K562 (cell line): Measurements from ENCODE around the gene SNX30. TPM values are rescaled to one million over a fixed set of nuclear protein-coding genes. Genes with fewer than 3 reads are reported as not detected.
A peak's percentile ranks its signal among the peaks of the same experiment; 100 is the strongest.

ENCODE experiments used
- BMI1 ChIP-seq: fragments of 150-350 bp; IDR thresholded peaks from 2 replicates; pipeline ENCODE4 v1.6.1; 2014; ENCODE audit warnings: low read length
- BRD4 ChIP-seq: fragments of 200-600 bp; sonication (generic); IDR thresholded peaks from 2 replicates; pipeline ENCODE4 v1.6.1; 2017; ENCODE audit warnings: inconsistent platforms
- BRD9 ChIP-seq: fragments of 450-650 bp; IDR thresholded peaks from 2 replicates; pipeline ENCODE4 v1.6.1; 2018; ENCODE audit warnings: low read depth; ENCODE audit not compliant: partially characterized antibody
- CREB3L1 ChIP-seq: fragments of 450-650 bp; IDR thresholded peaks from 2 replicates; pipeline ENCODE4 v1.6.1; 2014; ENCODE audit warnings: low read depth, mild to moderate bottlenecking, moderate library complexity, borderline replicate concordance
- DIDO1 ChIP-seq: fragments of 450-650 bp; IDR thresholded peaks from 2 replicates; pipeline ENCODE4 v1.6.1; 2016; ENCODE audit warnings: low read depth, missing biosample characterization, missing genetic modification characterization
- ETV6 ChIP-seq, 3 experiments: fragments of 150-350 bp in 1 of 3; sonication (generic) in 1 of 3; formaldehyde crosslinking in 1 of 3; IDR thresholded peaks; 2 replicates each; pipeline versions ENCODE4 v1.6.1 to v1.8.0; 2014 to 2022; ENCODE audit warnings: borderline replicate concordance in 2 of 3, low read depth in 2 of 3, antibody characterized with exemption in 1 of 3, low read length in 1 of 3, mild to moderate bottlenecking in 1 of 3, missing genetic modification reagents in 1 of 3
- HDAC2 ChIP-seq: fragments of 450-650 bp; IDR thresholded peaks from 2 replicates; pipeline ENCODE4 v1.6.1; 2016; ENCODE audit warnings: mild to moderate bottlenecking
- MEF2A ChIP-seq: IDR thresholded peaks from 2 replicates; pipeline ENCODE4 v1.6.1; 2011; ENCODE audit warnings: low read depth, mild to moderate bottlenecking, low read length, moderate library complexity; ENCODE audit not compliant: control insufficient read depth
- MLX ChIP-seq, 2 experiments: fragments of 450-650 bp in 1 of 2; sonication (generic) in 1 of 2; formaldehyde crosslinking; conservative IDR thresholded peaks; 2 replicates each; pipeline versions ENCODE4 v1.4.0 to v1.8.1; 2020 to 2022; ENCODE audit warnings: mild to moderate bottlenecking in 1 of 2, missing genetic modification reagents in 1 of 2
- PHF20 ChIP-seq: fragments of 450-650 bp; IDR thresholded peaks from 2 replicates; pipeline ENCODE4 v1.6.1; 2018; ENCODE audit not compliant: partially characterized antibody
- PURB ChIP-seq: sonication (generic); formaldehyde crosslinking; IDR thresholded peaks from 2 replicates; pipeline ENCODE4 v1.9.0; 2021; ENCODE audit warnings: low read depth, mild to moderate bottlenecking, missing genetic modification reagents
- RAD21 ChIP-seq, 2 experiments: fragments of 250-450 bp in 1 of 2; fragments of 450-650 bp in 1 of 2; sonication (Bioruptor Pico) in 1 of 2; formaldehyde crosslinking in 1 of 2; IDR thresholded peaks in 1 of 2; conservative IDR thresholded peaks in 1 of 2; 2 replicates each; pipeline versions ENCODE4 v1.4.0 to v1.8.0; 2020 to 2022; ENCODE audit warnings: mild to moderate bottlenecking in 2 of 2, moderate library complexity in 1 of 2
- RBM25 ChIP-seq: fragments of 200-400 bp; formaldehyde crosslinking; IDR thresholded peaks from 2 replicates; pipeline ENCODE4 v1.6.1; 2018; ENCODE audit warnings: low read length, low read depth, moderate library complexity; ENCODE audit not compliant: severe bottlenecking
- RBM34 ChIP-seq: fragments of 200-400 bp; formaldehyde crosslinking; IDR thresholded peaks from 2 replicates; pipeline ENCODE4 v1.6.1; 2018; ENCODE audit warnings: low read length, borderline replicate concordance; ENCODE audit not compliant: insufficient read depth
- SREBF1 ChIP-seq: fragments of 150-350 bp; IDR thresholded peaks from 2 replicates; pipeline ENCODE4 v1.6.1; 2014; ENCODE audit warnings: antibody characterized with exemption, low read depth, low read length, borderline replicate concordance
- U2AF2 ChIP-seq: fragments of 200-400 bp; formaldehyde crosslinking; optimal IDR thresholded peaks from 2 replicates; pipeline ENCODE3; 2017; ENCODE audit warnings: low read depth, mild to moderate bottlenecking, low read length
- ZNF436 ChIP-seq: fragments of 250-450, 450-650 bp; sonication (Bioruptor Pico); formaldehyde crosslinking; IDR thresholded peaks from 2 replicates; pipeline ENCODE4 v1.7.0; 2020; ENCODE audit warnings: mild to moderate bottlenecking
- ZNF609 ChIP-seq: sonication (generic); formaldehyde crosslinking; IDR thresholded peaks from 2 replicates; pipeline ENCODE4 v1.8.1; 2023; ENCODE audit warnings: missing genetic modification reagents, mild to moderate bottlenecking, borderline replicate concordance
- polyA plus RNA-seq, 8 experiments: library from polyadenylated mRNA; depleted of rRNA in 4 of 8; stranded (reverse) in 5 of 8; unstranded in 3 of 8; fragments of >200 nt; fragmentation: Nextera tagmentation in 2 of 8; fragmentation: Illumina TruSeq in 1 of 8; extraction: Ambion mirVana in 2 of 8; extraction: Trizol in 1 of 8; gene quantifications; 2 replicates each; pipeline versions ENCODE4 v1.2.1 to v1.2.3, GENCODE V29; 2011 to 2014; ENCODE audit warnings: inconsistent platforms in 1 of 8, missing spikeins in 1 of 8
- total RNA-seq, 7 experiments: library from RNA; depleted of rRNA in 6 of 7; stranded (reverse); fragments of >200 nt in 6 of 7; fragmentation: Illumina TruSeq in 2 of 7; extraction: Trizol in 2 of 7; gene quantifications; 2 replicates each; pipeline versions ENCODE4 v1.2.1 to v1.2.3, GENCODE V29; 2011 to 2021; ENCODE audit warnings: low replicate concordance in 1 of 7

The SNX30 gene
- total and polyA plus RNA-seq, 9 of the 15 experiments (the other 6 are each of a cell fraction or from before 2014, with no cell fraction given), result 0.76 to 5.9 (median 3.3) TPM

GRCh38 chr9:112743216-112743836, 7.2 kb upstream of the SNX30 start (continued):
- no peak for TF ChIP-seq ZNF609 (CRISPR knock-in tag)
- no peak for TF ChIP-seq ZNF436 (CRISPR knock-in tag)
- TF ChIP-seq DIDO1 (tag), result no peak
- TF ChIP-seq PHF20, result no peak
- TF ChIP-seq RBM34, result no peak
- peak; percentile 70 for TF ChIP-seq RBM25
- peak in 1 of 2 experiments; percentile 43; a peak in 2 of 4 replicates for TF ChIP-seq RAD21 (CRISPR knock-in tag; conservative IDR thresholded peaks at IDR 0.05 in 1 of 2, IDR thresholded peaks at IDR 0.05 in 1 of 2)
- TF ChIP-seq BMI1, result no peak
- no peak for TF ChIP-seq HDAC2
- TF ChIP-seq PURB (CRISPR knock-in tag), result no peak
- no peak for TF ChIP-seq BRD4
- TF ChIP-seq BRD9, result no peak
- TF ChIP-seq SREBF1, result no peak
- no peak for TF ChIP-seq CREB3L1
- no peak for TF ChIP-seq MEF2A
- no peak for TF ChIP-seq MLX (CRISPR knock-in tag; conservative IDR thresholded peaks at IDR 0.05)
- no peak for TF ChIP-seq U2AF2
- no peak for TF ChIP-seq ETV6 (IDR thresholded peaks at IDR 0.05; ENCODE audit: borderline replicate concordance in 1 of 2, low read depth in 2 of 2, low read length in 1 of 2)
- no peak for TF ChIP-seq ETV6 (CRISPR knock-in tag; IDR thresholded peaks at IDR 0.05; ENCODE audit: borderline replicate concordance)
